H1 (cell line): ENCODE measurements around the gene CHI3L2. TPM values are rescaled to one million over a fixed set of nuclear protein-coding genes. Genes with fewer than 3 reads are reported as not detected.

Experiments
- CTCF ChIA-PET: fragments of 300-600 bp; sonication (Branson Sonifier 250); formaldehyde crosslinking; loops from one replicate; lab custom pipeline; 2021; ENCODE audit not compliant: partially characterized antibody; lab: Charles Lee
- POLR2A ChIA-PET: fragments of 300-600 bp; sonication (Branson Sonifier 250); formaldehyde crosslinking; loops from one replicate; lab custom pipeline; 2021; ENCODE audit warnings: inconsistent platforms; ENCODE audit not compliant: partially characterized antibody; lab: Charles Lee
- DNase-seq, 2 experiments: peaks; one replicate each; pipeline versions ENCODE4 v3.0.0 to v3.0.0-alpha.2; 2010 to 2022; ENCODE audit warnings: low spot score in 2 of 2, low read depth in 1 of 2, mixed read lengths in 1 of 2
- FAIRE-seq: peaks from 2 replicates; lab custom pipeline; 2011; peaks lifted over from hg19 to GRCh38; lab: Jason Lieb, UNC
- H2AFZ ChIP-seq: 2 replicates; pipeline ENCODE4 v1.8.1; 2012; ENCODE audit warnings: low read length, inconsistent platforms
- H2AK5ac ChIP-seq: 2 replicates; pipeline ENCODE4 v1.6.1; 2013; ENCODE audit warnings: low read depth, low read length
- H2BK120ac ChIP-seq: replicated peaks from 2 replicates; pipeline ENCODE3; 2013; ENCODE audit warnings: low read depth, low read length, inconsistent platforms
- H2BK12ac ChIP-seq: 2 replicates; pipeline ENCODE4 v1.6.1; 2013; ENCODE audit warnings: low read depth, low read length
- H2BK15ac ChIP-seq: 2 replicates; pipeline ENCODE4 v1.6.1; 2013; ENCODE audit warnings: low read length
- H2BK20ac ChIP-seq: 2 replicates; pipeline ENCODE4 v1.6.1; 2013; ENCODE audit warnings: low read length
- H2BK5ac ChIP-seq: 2 replicates; pipeline ENCODE4 v1.6.1; 2013; ENCODE audit warnings: low read depth, low read length
- H3K14ac ChIP-seq: 2 replicates; pipeline ENCODE4 v1.6.1; 2013; ENCODE audit warnings: inconsistent platforms; ENCODE audit not compliant: insufficient read length
- H3K18ac ChIP-seq: 2 replicates; pipeline ENCODE4 v1.6.1; 2013; ENCODE audit warnings: low read length; ENCODE audit errors: extremely low read depth
- H3K23ac ChIP-seq: 2 replicates; pipeline ENCODE4 v1.6.1; 2013; ENCODE audit warnings: inconsistent platforms; ENCODE audit not compliant: insufficient read length
- H3K23me2 ChIP-seq: 2 replicates; pipeline ENCODE4 v1.6.1; 2013; ENCODE audit warnings: low read depth, low read length
- H3K27ac ChIP-seq: 2 replicates; pipeline ENCODE4 v1.6.1; 2011; ENCODE audit warnings: low read depth, low read length, inconsistent platforms
- H3K27me3 ChIP-seq, 4 experiments: replicated peaks in 1 of 4; 1 replicate in 1 of 4; 2 replicates in 3 of 4; pipeline versions ENCODE4 v1.6.1 to v1.8.1; 2011 to 2013; ENCODE audit warnings: low read length in 3 of 4, mild to moderate bottlenecking in 3 of 4, inconsistent platforms in 2 of 4, mixed read lengths in 2 of 4, moderate library complexity in 1 of 4; ENCODE audit not compliant: control insufficient read depth in 3 of 4, insufficient read depth in 3 of 4; ENCODE audit errors: extremely low read depth in 1 of 4
- H3K36me3 ChIP-seq, 4 experiments: 2 replicates each; pipeline versions ENCODE4 v1.6.1 to v1.8.1; 2011 to 2013; ENCODE audit warnings: mild to moderate bottlenecking in 4 of 4, low read length in 3 of 4, moderate library complexity in 2 of 4, control low read depth in 1 of 4, inconsistent platforms in 1 of 4; ENCODE audit not compliant: insufficient read depth in 4 of 4, control insufficient read depth in 2 of 4
- H3K4ac ChIP-seq: replicated peaks from 2 replicates; pipeline ENCODE3; 2013; ENCODE audit warnings: low read length, low read depth, mixed read lengths, inconsistent platforms; ENCODE audit not compliant: insufficient read length
- H3K4me1 ChIP-seq, 4 experiments: replicated peaks in 1 of 4; 1 replicate in 1 of 4; 2 replicates in 3 of 4; pipeline versions ENCODE4 v1.6.1 to v1.8.1; 2011 to 2013; ENCODE audit warnings: low read length in 3 of 4, inconsistent platforms in 2 of 4, mixed read lengths in 1 of 4; ENCODE audit not compliant: insufficient read depth in 4 of 4, control insufficient read depth in 3 of 4
- H3K4me2 ChIP-seq, 2 experiments: 2 replicates each; pipeline versions ENCODE4 v1.6.1 to v1.8.1; 2011 to 2013; ENCODE audit warnings: low read depth in 2 of 2, low read length in 2 of 2, control low read depth in 1 of 2, inconsistent platforms in 1 of 2, mild to moderate bottlenecking in 1 of 2; ENCODE audit not compliant: insufficient read depth in 1 of 2
- H3K4me3 ChIP-seq, 4 experiments: fragments of 200-600, 300-600 bp in 1 of 4; sonication (generic), shearing (Covaris generic), sonication (Bioruptor Twin) in 1 of 4; 2 replicates each; pipeline versions ENCODE4 v1.5.1 to v1.8.1; 2011 to 2016; ENCODE audit warnings: low read length in 4 of 4, low read depth in 3 of 4, control low read depth in 2 of 4, inconsistent platforms in 2 of 4, mild to moderate bottlenecking in 2 of 4, mixed read lengths in 1 of 4, moderate library complexity in 1 of 4; ENCODE audit not compliant: insufficient read depth in 2 of 4; ENCODE audit errors: extremely low read depth in 1 of 4
- H3K56ac ChIP-seq: replicated peaks from 2 replicates; pipeline ENCODE3; 2013; ENCODE audit warnings: low read depth, mild to moderate bottlenecking, mixed read lengths, low read length, inconsistent platforms; ENCODE audit not compliant: insufficient read length
- H3K79me1 ChIP-seq: 2 replicates; pipeline ENCODE4 v1.6.1; 2013; ENCODE audit warnings: low read depth, low read length, control low read depth
- H3K79me2 ChIP-seq, 2 experiments: 2 replicates each; pipeline versions ENCODE4 v1.6.1 to v1.8.1; 2012 to 2013; ENCODE audit warnings: low read length in 2 of 2, mild to moderate bottlenecking in 2 of 2, inconsistent platforms in 1 of 2; ENCODE audit not compliant: insufficient read depth in 2 of 2, control insufficient read depth in 1 of 2
- H3K9ac ChIP-seq, 4 experiments: replicated peaks in 1 of 4; 1 replicate in 1 of 4; 2 replicates in 3 of 4; pipeline versions ENCODE4 v1.6.1 to v1.8.1; 2011 to 2013; ENCODE audit warnings: low read depth in 3 of 4, low read length in 3 of 4, control low read depth in 2 of 4, mild to moderate bottlenecking in 2 of 4, moderate library complexity in 2 of 4, inconsistent platforms in 1 of 4; ENCODE audit errors: extremely low read depth in 1 of 4
- H3K9me3 ChIP-seq, 2 experiments: 2 replicates each; pipeline versions ENCODE4 v1.6.1 to v1.8.1; 2012 to 2013; ENCODE audit warnings: mild to moderate bottlenecking in 2 of 2, moderate library complexity in 2 of 2, control low read depth in 1 of 2, inconsistent platforms in 1 of 2, low read depth in 1 of 2, low read length in 1 of 2, mixed read lengths in 1 of 2; ENCODE audit not compliant: insufficient read depth in 2 of 2
- H4K20me1 ChIP-seq, 2 experiments: replicated peaks in 1 of 2; 2 replicates each; pipeline versions ENCODE3 to v1.8.1; 2011 to 2013; ENCODE audit warnings: inconsistent platforms in 2 of 2, low read length in 2 of 2, mild to moderate bottlenecking in 1 of 2; ENCODE audit not compliant: insufficient read depth in 2 of 2, control insufficient read depth in 1 of 2
- H4K5ac ChIP-seq: 2 replicates; pipeline ENCODE4 v1.6.1; 2013; ENCODE audit warnings: low read length, low read depth, mixed read lengths, inconsistent platforms; ENCODE audit not compliant: insufficient read length
- H4K8ac ChIP-seq: 2 replicates; pipeline ENCODE4 v1.8.0; 2013; ENCODE audit warnings: mild to moderate bottlenecking, moderate library complexity, low read length, inconsistent platforms; ENCODE audit not compliant: insufficient read depth; ENCODE audit errors: extremely low read depth
- H4K91ac ChIP-seq: replicated peaks from 2 replicates; pipeline ENCODE3; 2013; ENCODE audit warnings: low read length, mixed read lengths, inconsistent platforms; ENCODE audit not compliant: insufficient read length
- BACH1 ChIP-seq: IDR thresholded peaks from 2 replicates; pipeline ENCODE4 v1.6.1; 2012; ENCODE audit warnings: low read length, improper control_type of control experiment
- CEBPB ChIP-seq: IDR thresholded peaks from 2 replicates; pipeline ENCODE4 v1.6.1; 2012; ENCODE audit warnings: low read depth, low read length
- CHD1 ChIP-seq: IDR thresholded peaks from 2 replicates; pipeline ENCODE4 v1.6.1; 2012; ENCODE audit warnings: low read depth, low read length, improper control_type of control experiment
- CHD2 ChIP-seq: IDR thresholded peaks from 2 replicates; pipeline ENCODE4 v1.6.1; 2012; ENCODE audit warnings: low read length, improper control_type of control experiment
- CREB1 ChIP-seq: IDR thresholded peaks from 2 replicates; pipeline ENCODE4 v1.6.1; 2012; ENCODE audit warnings: inconsistent platforms
- SAP30 ChIP-seq: fragments of 300-600 bp; sonication (generic); IDR thresholded peaks from 2 replicates; pipeline ENCODE4 v1.7.1; 2012; ENCODE audit warnings: low read length, moderate library complexity, mild to moderate bottlenecking, inconsistent platforms; ENCODE audit not compliant: insufficient read depth, insufficient replicate concordance
- TAF7 ChIP-seq: optimal IDR thresholded peaks from 2 replicates; pipeline ENCODE3; 2011; ENCODE audit warnings: low read depth, mild to moderate bottlenecking, inconsistent platforms, low read length, moderate library complexity, borderline replicate concordance
- USF2 ChIP-seq: IDR thresholded peaks from 2 replicates; pipeline ENCODE4 v1.6.1; 2011; ENCODE audit warnings: low read length, improper control_type of control experiment
- ZNF274 ChIP-seq: IDR thresholded peaks from 2 replicates; pipeline ENCODE4 v1.7.0; 2012; ENCODE audit warnings: low read length, borderline replicate concordance; ENCODE audit errors: extremely low read depth
- WGBS, 2 experiments: shearing (Covaris generic) in 1 of 2; methylation state at CpG; one replicate each; pipeline versions ENCODE4 v1.1.6 to v1.1.7; 2013 to 2015; ENCODE audit warnings: low lambda C conversion rate in 2 of 2, mixed read lengths in 2 of 2, inconsistent platforms in 1 of 2, low coverage in 1 of 2, missing lambda C conversion rate in 1 of 2; ENCODE audit not compliant: insufficient replicate concordance in 2 of 2, insufficient coverage in 1 of 2, insufficient read length in 1 of 2; ENCODE audit errors: extremely low coverage in 1 of 2, missing lambda C conversion rate in 1 of 2; 5-methylcytosine and 5-hydroxymethylcytosine counted together
- polyA plus RNA-seq, 7 experiments: library from polyadenylated mRNA; depleted of rRNA in 3 of 7; stranded (reverse) in 5 of 7; unstranded in 2 of 7; fragments of >200 nt in 5 of 7; fragments of 200-250 nt in 2 of 7; gene quantifications; 1 replicate in 5 of 7; 2 replicates in 1 of 7; 4 replicates in 1 of 7; pipeline versions ENCODE4 v1.2.1 to v1.2.3, GENCODE V29; 2011 to 2013; ENCODE audit warnings: missing spikeins in 2 of 7, mixed read lengths in 2 of 7
- total RNA-seq: library from RNA; stranded (reverse); fragmentation: NEBNext Ultra II Directional; extraction: Animal tissue kit (Norgen Biotek cat#: 25700); gene quantifications from 2 replicates; pipeline ENCODE4 v1.2.1, GENCODE V29; 2021
- TF ChIP-seq, protein P1 (sequence below), 3 experiments: IDR thresholded peaks; 1 replicate in 2 of 3; 2 replicates in 1 of 3; pipeline versions ENCODE4 v1.5.1 to v1.6.1; 2011; ENCODE audit warnings: low read length in 3 of 3, mild to moderate bottlenecking in 3 of 3, inconsistent platforms in 2 of 3, low read depth in 1 of 3, moderate library complexity in 1 of 3; ENCODE audit not compliant: insufficient read depth in 1 of 3; ENCODE audit errors: control extremely low read depth in 1 of 3

Gene CHI3L2
- total and polyA plus RNA-seq, 2 of the 8 experiments (the other 6 are each of a cell fraction or from before 2014, with no cell fraction given), result not detected

DNA sequence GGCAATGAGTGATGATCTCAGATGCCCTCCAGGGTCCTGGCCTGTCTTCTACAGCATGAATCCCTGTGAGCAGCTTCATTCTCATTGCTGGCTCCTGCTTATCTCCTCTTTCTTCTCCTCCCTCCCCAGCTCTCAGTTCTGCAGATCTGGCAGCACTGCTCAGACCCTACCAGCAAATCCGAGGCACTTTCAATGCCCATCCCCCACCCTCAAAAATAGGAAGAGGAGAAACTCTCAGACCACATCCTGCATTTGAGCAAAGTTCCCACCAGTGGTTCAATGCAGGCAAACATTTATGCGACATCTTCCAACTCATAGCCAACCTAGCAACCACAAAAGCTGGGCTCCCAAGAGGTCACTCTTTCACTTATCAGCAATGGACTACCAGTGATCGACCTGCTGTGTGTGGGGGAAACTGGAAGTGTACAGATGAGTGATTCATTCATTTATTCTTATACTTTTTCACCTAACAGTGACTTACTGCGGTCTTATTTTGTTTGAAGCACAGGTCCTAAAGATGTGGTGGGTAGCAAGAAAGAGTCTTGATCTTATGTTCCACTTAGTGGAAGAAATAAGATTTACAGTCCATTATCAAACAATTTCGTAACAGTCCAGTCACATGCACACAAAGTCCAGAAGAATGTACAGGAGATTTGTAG lies 5.8 kb upstream of the CHI3L2 start:
- Histone ChIP-seq H3K4me1 (peaks cover 0 to 8% (median under 1%) of the 10 kb centered on the region in 4 experiments; a peak in 2 of 7 replicates), H2BK5ac (no peak overlapping the region), H3K56ac (no peak overlapping the region), H2BK15ac (no peak overlapping the region), H3K18ac (no peak overlapping the region), H3K23ac (no peak overlapping the region), H2AFZ (no peak overlapping the region), H2BK20ac (0 out of 2 replicates have a peak overlapping the region, but pooled peaks have one; percentile 8), H2BK12ac (no peak overlapping the region), H3K27ac (no peak overlapping the region), H4K91ac (no peak overlapping the region), H3K4me2 (no peak overlapping the region), H3K14ac (no peak overlapping the region), H4K20me1 (no peaks in the 10 kb centered on the region), H3K79me2 (no peaks in the 10 kb centered on the region), H3K4me3 (no peak overlapping the region), H3K9me3 (no peaks in the 10 kb centered on the region), H3K23me2 (no peaks in the 10 kb centered on the region), H3K79me1 (no peaks in the 10 kb centered on the region), H3K4ac (no peak overlapping the region), H4K8ac (no peak overlapping the region), H2AK5ac (no peak overlapping the region; the same call in 1 of the 2 replicates), H3K36me3 (no peaks in the 10 kb centered on the region), H4K5ac (no peak overlapping the region), H3K27me3 (no peaks in the 10 kb centered on the region), H3K9ac (no peak overlapping the region), H2BK120ac (no peak overlapping the region)
- ChIA-PET CTCF (interaction anchor here (0.8 to 5.4 kb wide), 7 partner anchors 26 to 207 kb away, joined by 3 to 33 read pairs (median 3); no protein-coding TSS in a partner anchor), POLR2A (no interaction called here)
- 86% methylated on average over 5 of the region's 5 CpGs; no CpG with 5 or more reads in 1 of the 2 experiments for WGBS, 2 experiments
- DNase-seq (no peak), FAIRE-seq (no peak)
- TF ChIP-seq CHD1 (no peak), BACH1 (no peak), CHD2 (no peak), CEBPB (no peak), ZNF274 (no peak), SAP30 (no peak), USF2 (no peak), CREB1 (no peak), TAF7 (no peak)
- TF ChIP-seq, protein P1, sequence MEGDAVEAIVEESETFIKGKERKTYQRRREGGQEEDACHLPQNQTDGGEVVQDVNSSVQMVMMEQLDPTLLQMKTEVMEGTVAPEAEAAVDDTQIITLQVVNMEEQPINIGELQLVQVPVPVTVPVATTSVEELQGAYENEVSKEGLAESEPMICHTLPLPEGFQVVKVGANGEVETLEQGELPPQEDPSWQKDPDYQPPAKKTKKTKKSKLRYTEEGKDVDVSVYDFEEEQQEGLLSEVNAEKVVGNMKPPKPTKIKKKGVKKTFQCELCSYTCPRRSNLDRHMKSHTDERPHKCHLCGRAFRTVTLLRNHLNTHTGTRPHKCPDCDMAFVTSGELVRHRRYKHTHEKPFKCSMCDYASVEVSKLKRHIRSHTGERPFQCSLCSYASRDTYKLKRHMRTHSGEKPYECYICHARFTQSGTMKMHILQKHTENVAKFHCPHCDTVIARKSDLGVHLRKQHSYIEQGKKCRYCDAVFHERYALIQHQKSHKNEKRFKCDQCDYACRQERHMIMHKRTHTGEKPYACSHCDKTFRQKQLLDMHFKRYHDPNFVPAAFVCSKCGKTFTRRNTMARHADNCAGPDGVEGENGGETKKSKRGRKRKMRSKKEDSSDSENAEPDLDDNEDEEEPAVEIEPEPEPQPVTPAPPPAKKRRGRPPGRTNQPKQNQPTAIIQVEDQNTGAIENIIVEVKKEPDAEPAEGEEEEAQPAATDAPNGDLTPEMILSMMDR (IDR thresholded peaks at IDR 0.05; ENCODE audit: control extremely low read depth in 1 of 3, insufficient read depth in 1 of 3, low read depth in 1 of 3, low read length in 3 of 3), result no peak
